Stomach (tissue), 9 donors: ENCODE results near the gene JAG1. TPM values are rescaled to one million over a fixed set of nuclear protein-coding genes. Genes with fewer than 3 reads are reported as not detected.

Source experiments
- DNase-seq, 2 donors: peaks; one replicate each; pipeline versions ENCODE4 v3.0.0 to v3.0.0-alpha.2; 2013 to 2019
- H3K27ac ChIP-seq, 5 donors: fragments of 200-600 bp in 4 of 5; sonication (generic) in 4 of 5; one replicate each; pipeline ENCODE4 v1.5.1; 2013 to 2019; ENCODE audit warnings: mild to moderate bottlenecking in 1 of 5, moderate library complexity in 1 of 5
- H3K27me3 ChIP-seq, 3 donors: fragments of 200-600 bp; sonication (generic); one replicate each; pipeline ENCODE4 v1.5.1; 2017 to 2019; ENCODE audit warnings: mixed run types in 1 of 3
- H3K36me3 ChIP-seq, 4 donors: fragments of 200-600 bp; sonication (generic); 1 replicate in 3 of 4; 2 replicates in 1 of 4; pipeline ENCODE4 v1.5.1; 2016 to 2019
- H3K4me1 ChIP-seq, 4 donors: fragments of 200-600 bp; sonication (generic); one replicate each; pipeline ENCODE4 v1.5.1; 2016 to 2019
- H3K4me3 ChIP-seq, 4 donors: fragments of 200-600 bp; sonication (generic) in 3 of 4; one replicate each; pipeline ENCODE4 v1.5.1; 2016 to 2019; ENCODE audit warnings: mild to moderate bottlenecking in 1 of 4
- H3K9me3 ChIP-seq, 4 donors: fragments of 200-600 bp; sonication (generic); one replicate each; pipeline ENCODE4 v1.5.1; 2016 to 2019
- EP300 ChIP-seq: sonication (generic); formaldehyde crosslinking; IDR thresholded peaks from one replicate; pipeline ENCODE4 v1.6.1; 2017; ENCODE audit warnings: antibody characterized with exemption
- POLR2A ChIP-seq, 4 donors: fragments of 450-650 bp; IDR thresholded peaks; one replicate each; pipeline ENCODE4 v1.6.1; 2016; ENCODE audit warnings: antibody characterized with exemption in 4 of 4, control low read depth in 2 of 4, mild to moderate bottlenecking in 1 of 4, moderate library complexity in 1 of 4
- POLR2AphosphoS5 ChIP-seq, 3 donors: sonication (generic); formaldehyde crosslinking; IDR thresholded peaks; one replicate each; pipeline ENCODE4 v1.6.1; 2016; ENCODE audit warnings: antibody characterized with exemption in 3 of 3
- WGBS, 5 donors: extraction: QIAGEN DNeasy Blood & Tissue Kit in 3 of 5; methylation state at CpG; one replicate each; pipeline versions ENCODE4 v1.1.5 to v1.1.7; 2013 to 2018; 5-methylcytosine and 5-hydroxymethylcytosine counted together
- intact Hi-C: fragments of 100-400 bp; cut with DNase I; formaldehyde crosslinking; loops from one replicate; pipeline ENCODE4 v1.15.1; 2023; ENCODE audit warnings: low total_unique reads
- polyA plus RNA-seq, 3 donors: library from polyadenylated mRNA; stranded (reverse); fragments of 200-250 nt; gene quantifications; one replicate each; pipeline ENCODE4 v1.2.3, GENCODE V29; 2013
- total RNA-seq, 5 donors: library from RNA; depleted of rRNA; stranded (reverse); fragments of >200 nt; gene quantifications; one replicate each; pipeline versions ENCODE4 v1.1.0 to v1.2.3, GENCODE V29; 2014 to 2016
- TF ChIP-seq, protein P1 (sequence below), 7 experiments: fragments of 450-650 bp in 4 of 7; fragments of 200-600 bp in 3 of 7; sonication (generic) in 3 of 7; IDR thresholded peaks; one replicate each; pipeline ENCODE4 v1.5.1; 2016 to 2019; ENCODE audit warnings: antibody characterized with exemption in 7 of 7, control low read depth in 2 of 7, mild to moderate bottlenecking in 1 of 7
- donor health status: healthy with polysubstance abuse.
- donor health status: Bipolar disorder and iron deficiency.
- donor health status: healthy.

Gene JAG1
- total and polyA plus RNA-seq, 8 donors, result 5.2 to 133 (median 62.2) TPM

DNA sequence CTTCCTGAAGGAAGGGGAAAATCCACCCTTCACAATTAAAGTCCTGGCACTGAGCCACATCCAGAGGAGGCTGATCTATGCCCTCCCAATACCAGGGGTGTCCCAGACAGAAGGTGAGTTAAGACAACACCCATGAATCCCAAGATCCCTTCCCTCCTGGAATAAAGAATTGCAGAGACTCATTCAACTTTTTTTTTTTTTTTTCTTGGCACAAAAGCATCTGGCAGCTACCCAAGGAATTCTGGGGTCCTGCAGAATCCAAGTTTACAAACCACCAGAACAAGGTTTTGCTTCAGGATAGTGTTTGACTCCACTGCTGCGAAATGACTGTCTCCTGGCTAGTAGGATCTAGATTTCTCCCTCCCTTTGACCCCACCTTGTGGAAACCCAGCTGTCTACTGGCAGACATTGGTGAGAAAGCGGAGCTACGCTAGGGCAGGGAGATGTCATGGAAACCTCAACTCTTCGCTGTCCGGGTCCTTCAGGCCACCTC, 37.4 kb downstream of the JAG1 start:
- H3K27me3 ChIP-seq, result no peaks in the 10 kb centered on the region
- DNase-seq, result peak in 1 of 2 donors; percentile 78
- WGBS, 5 donors, result 57 to 79% (median 67%) methylated on average over 5 of the region's 5 CpGs
- intact Hi-C loops, result no loop called here
- TF ChIP-seq, protein P1, sequence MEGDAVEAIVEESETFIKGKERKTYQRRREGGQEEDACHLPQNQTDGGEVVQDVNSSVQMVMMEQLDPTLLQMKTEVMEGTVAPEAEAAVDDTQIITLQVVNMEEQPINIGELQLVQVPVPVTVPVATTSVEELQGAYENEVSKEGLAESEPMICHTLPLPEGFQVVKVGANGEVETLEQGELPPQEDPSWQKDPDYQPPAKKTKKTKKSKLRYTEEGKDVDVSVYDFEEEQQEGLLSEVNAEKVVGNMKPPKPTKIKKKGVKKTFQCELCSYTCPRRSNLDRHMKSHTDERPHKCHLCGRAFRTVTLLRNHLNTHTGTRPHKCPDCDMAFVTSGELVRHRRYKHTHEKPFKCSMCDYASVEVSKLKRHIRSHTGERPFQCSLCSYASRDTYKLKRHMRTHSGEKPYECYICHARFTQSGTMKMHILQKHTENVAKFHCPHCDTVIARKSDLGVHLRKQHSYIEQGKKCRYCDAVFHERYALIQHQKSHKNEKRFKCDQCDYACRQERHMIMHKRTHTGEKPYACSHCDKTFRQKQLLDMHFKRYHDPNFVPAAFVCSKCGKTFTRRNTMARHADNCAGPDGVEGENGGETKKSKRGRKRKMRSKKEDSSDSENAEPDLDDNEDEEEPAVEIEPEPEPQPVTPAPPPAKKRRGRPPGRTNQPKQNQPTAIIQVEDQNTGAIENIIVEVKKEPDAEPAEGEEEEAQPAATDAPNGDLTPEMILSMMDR (IDR thresholded peaks at IDR 0.05), result no peak
- TF ChIP-seq POLR2A (IDR thresholded peaks at IDR 0.05) (no peak), POLR2AphosphoS5 (IDR thresholded peaks at IDR 0.05) (no peak), EP300 (no peak)
- H3K4me3 ChIP-seq, result no peak overlapping the region
- peak overlapping the region; percentile 20 to 85 (median 71) for H3K27ac ChIP-seq
- no peaks in the 10 kb centered on the region for H3K9me3 ChIP-seq
- peaks cover 25 to 38% (median 27%) of the 10 kb centered on the region in 4 donors for H3K36me3 ChIP-seq
- H3K4me1 ChIP-seq, result peaks cover 32 to 60% (median 46%) of the 10 kb centered on the region in 4 donors

DNA sequence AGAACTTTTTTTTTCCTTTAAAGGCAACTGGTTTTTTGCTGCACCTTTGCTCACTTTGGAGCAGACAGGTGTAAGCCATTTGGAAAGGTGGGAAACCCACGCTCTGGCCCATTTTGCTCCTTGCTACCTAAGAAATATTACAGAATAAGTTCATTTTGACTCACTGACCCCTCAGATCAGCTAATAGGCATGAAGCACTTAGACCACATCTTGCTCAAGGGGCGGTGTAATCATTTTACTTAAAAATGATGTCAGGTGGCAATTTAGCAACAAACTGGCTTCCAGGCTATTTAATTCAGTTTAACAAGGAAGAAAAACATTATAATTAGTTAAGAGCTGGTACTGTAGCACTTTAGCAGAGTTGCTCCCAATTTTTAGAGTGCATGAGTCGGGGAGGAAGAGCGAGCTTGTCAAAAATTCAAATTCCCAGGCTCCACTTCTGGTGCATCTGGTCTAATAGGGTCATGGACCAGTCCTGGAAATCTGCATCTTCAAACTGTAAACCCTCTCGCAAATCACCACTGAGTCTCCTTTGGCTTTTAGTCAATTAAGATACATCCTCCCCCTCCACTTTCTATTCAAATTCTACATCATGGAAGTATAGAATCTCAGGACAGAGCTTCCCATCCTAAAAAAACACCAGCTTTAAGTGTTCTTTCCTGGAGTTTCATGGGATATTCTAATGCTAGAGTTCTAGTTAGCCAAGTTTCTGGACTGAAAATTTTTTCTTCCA, 38.2 kb downstream of the JAG1 start:
- 80 to 91% (median 87%) methylated on average over 5 of the region's 5 CpGs for WGBS, 5 donors
- Histone ChIP-seq H3K36me3 (peaks cover 18 to 30% (median 20%) of the 10 kb centered on the region in 4 donors), H3K27ac (peak overlapping the region; percentile 26 to 85 (median 71)), H3K27me3 (no peaks in the 10 kb centered on the region), H3K4me1 (peaks cover 32 to 59% (median 46%) of the 10 kb centered on the region in 4 donors), H3K4me3 (no peak overlapping the region), H3K9me3 (no peaks in the 10 kb centered on the region)
- no peak for TF ChIP-seq POLR2A (IDR thresholded peaks at IDR 0.05)
- DNase-seq, result no peak
- intact Hi-C loops, result no loop called here

DNA sequence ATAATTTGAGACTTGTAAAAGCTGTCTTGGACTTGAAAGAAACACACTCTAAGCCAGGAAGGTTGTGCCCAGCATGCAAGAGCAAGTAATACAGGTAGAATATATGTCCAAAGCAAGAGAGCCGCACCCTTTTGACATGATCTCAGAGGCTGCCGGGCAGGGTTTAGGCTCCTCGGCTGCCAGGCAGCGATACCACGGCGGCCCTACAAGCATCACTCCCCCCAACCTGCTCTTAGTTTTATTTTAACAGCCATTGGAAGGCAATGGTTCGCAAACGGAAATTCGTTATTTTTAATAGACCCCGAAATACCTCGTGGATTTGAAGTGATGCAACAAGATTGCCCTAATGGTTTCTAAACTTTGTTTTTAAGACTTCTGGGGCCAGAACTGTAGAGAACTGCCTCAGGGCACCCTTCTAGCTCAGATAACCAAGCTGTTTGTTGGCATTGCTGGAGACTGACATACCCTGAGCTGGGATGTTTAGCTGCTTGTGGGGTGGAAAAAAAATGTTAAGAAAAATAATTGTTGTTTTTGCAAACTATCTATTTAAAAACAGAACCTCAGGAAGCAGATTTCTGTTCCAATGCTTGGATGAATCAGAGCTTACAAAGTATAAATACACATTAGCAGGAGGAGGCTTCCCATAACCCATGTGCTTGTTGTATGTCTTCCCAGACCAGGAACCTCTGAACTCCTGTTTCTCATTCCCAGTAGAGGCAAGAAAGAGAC, 39.0 kb downstream of the JAG1 start:
- TF ChIP-seq, protein P1 (IDR thresholded peaks at IDR 0.05), result no peak
- no peak for TF ChIP-seq EP300
- peak in 1 of 3 donors; percentile 56 for TF ChIP-seq POLR2AphosphoS5 (IDR thresholded peaks at IDR 0.05)
- TF ChIP-seq POLR2A (IDR thresholded peaks at IDR 0.05), result no peak
- peak in 1 of 2 donors; percentile 53 for DNase-seq
- no peak overlapping the region for H3K4me3 ChIP-seq
- H3K9me3 ChIP-seq, result no peaks in the 10 kb centered on the region
- H3K27me3 ChIP-seq, result no peaks in the 10 kb centered on the region
- peaks cover 32 to 51% (median 40%) of the 10 kb centered on the region in 4 donors for H3K4me1 ChIP-seq
- H3K27ac ChIP-seq, result peak overlapping the region; percentile 26 to 85 (median 71)
- peaks cover 10 to 22% (median 12%) of the 10 kb centered on the region in 4 donors for H3K36me3 ChIP-seq
- 58 to 76% (median 71%) methylated on average over 11 of the region's 11 CpGs for WGBS, 5 donors
- intact Hi-C loops, result no loop called here

- no peak overlapping the region for H3K4me3 ChIP-seq
- no peak for DNase-seq
- H3K27me3 ChIP-seq, result no peaks in the 10 kb centered on the region
- peaks cover 31 to 45% (median 36%) of the 10 kb centered on the region in 4 donors for H3K4me1 ChIP-seq
- H3K9me3 ChIP-seq, result no peaks in the 10 kb centered on the region
- WGBS, 5 donors, result 48 to 57% (median 53%) methylated on average over 5 of the region's 5 CpGs
- intact Hi-C loops, result no loop called here
- H3K27ac ChIP-seq, result peak overlapping the region in 4 of 5 donors; percentile 70 to 85 (median 76)
- H3K36me3 ChIP-seq, result peaks cover 3 to 16% (median 5%) of the 10 kb centered on the region in 4 donors
- TF ChIP-seq POLR2AphosphoS5 (IDR thresholded peaks at IDR 0.05) (no peak), EP300 (no peak), POLR2A (IDR thresholded peaks at IDR 0.05) (no peak)
- TF ChIP-seq, protein P1 (IDR thresholded peaks at IDR 0.05), result no peak
Measured at GRCh38 chr20:10634211-10634610, 39.6 kb downstream of the JAG1 start.
